AML-193 (cell line): Measurements from ENCODE around the gene PRKCA.
"Not testable (repeated sequence)": the region's sequence is repeated elsewhere in the genome, so short reads cannot be mapped to it uniquely, and the experiment has no call there.

Source experiments
- DNase-seq, 2 experiments: peaks; one replicate each; lab custom pipeline; 2025; lab: John Stamatoyannopoulos, UW

PRKCA gene

GRCh38 chr17:66301864-66302741 lies at the start of gene PRKCA:
Gene PRKCA (plus strand): TSS chr17:66302613.
- peak; percentile 63 to 67 for DNase-seq

DNA sequence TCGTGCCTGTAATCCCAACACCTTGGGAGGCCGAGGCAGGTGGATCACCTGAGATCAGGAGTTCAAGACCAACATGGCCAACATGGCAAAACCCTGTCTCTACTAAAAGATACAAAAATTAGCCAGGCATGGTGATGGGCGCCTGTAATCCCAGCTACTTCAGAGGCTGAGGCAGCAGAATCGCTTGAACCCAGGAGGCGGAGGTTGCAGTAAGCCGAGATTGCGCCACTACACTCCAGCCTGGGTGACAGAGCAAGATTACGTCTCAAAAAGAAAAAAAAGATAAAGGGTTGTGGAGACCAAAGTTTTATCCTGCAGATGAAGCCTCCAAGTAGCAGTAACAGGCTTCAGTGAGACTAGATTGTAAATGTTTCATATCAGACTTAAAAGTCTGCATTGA lies 49.0 kb upstream of the PRKCA start:
- not testable (repeated sequence) for DNase-seq

- peak; percentile 81 to 82 for DNase-seq
Observed at GRCh38 chr17:66255112-66255511, 47.3 kb upstream of the PRKCA start.

- DNase-seq = no peak
Observed at GRCh38 chr17:66255527-66255971, 46.9 kb upstream of the PRKCA start.

DNA sequence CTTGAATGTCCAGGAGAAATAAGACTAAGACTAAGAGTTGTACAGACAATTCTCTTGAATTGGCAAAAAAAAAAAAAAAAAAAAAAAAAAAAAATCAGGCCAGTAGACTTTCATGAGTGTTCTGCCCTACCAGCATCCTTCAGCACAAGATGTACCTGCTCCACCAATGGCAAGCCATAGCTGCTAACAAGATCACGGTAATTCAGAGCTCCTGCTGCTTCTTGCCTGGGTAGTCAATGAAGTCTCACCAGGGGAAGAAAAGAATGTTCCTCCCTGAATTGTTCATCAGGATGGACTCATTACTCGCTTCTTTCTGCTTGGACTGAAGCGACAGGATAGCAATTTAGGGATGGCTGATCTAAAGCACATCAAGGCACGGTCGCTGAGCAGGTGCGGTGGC lies 42.1 kb upstream of the PRKCA start:
- no peak for DNase-seq

DNA sequence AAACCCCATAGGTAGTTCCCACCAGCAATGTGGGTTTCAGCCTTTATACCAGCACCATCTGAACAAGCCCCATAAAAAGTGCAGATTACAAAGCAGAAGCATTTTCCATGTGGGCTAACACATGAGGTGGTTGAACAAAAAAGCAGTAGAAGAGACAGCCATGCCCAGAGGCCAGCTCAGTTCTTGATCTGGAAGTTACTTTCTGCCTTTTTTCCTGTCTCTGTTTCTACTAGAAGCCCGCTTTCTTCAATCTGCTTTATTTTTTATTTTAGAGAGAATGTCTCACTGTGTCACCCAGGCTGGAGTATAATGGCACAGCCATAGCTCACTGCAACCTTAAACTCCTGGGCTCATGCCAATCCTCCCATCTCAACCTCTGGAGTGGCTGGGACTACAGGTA lies 41.7 kb upstream of the PRKCA start:
- no peak for DNase-seq

GRCh38 chr17:66262767-66263166 lies 39.6 kb upstream of the PRKCA start:
- no peak for DNase-seq

- DNase-seq = no peak
Observed at GRCh38 chr17:66264696-66265095, 37.7 kb upstream of the PRKCA start.

- DNase-seq = no peak
Observed at GRCh38 chr17:66268247-66268927, 34.0 kb upstream of the PRKCA start.

GRCh38 chr17:66270106-66270505 lies 32.3 kb upstream of the PRKCA start:
- DNase-seq = no peak

DNA sequence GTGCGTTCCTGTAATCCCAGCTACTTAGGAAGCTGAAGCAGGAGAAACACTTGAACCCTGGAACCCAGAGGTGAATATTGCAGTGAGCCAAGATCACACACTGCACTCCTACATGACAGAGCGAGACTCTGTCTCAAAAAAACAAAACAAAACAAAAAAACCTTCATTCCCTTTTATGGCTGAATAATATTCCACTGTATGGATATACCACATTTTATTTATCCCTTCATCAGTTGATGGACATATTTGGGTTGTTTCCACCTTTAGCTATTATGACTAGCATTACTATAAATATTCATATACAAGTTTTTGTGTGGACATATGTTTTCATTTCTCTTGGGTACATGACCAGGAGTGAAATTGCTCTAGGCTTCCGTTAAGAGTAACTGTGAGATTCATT lies 30.9 kb upstream of the PRKCA start:
- no peak for DNase-seq

GRCh38 chr17:66272811-66273585 lies 29.4 kb upstream of the PRKCA start:
- DNase-seq = no peak

- DNase-seq = no peak
Observed at GRCh38 chr17:66273586-66273848, 28.9 kb upstream of the PRKCA start.

- DNase-seq = peak; percentile 62 to 63
Observed at GRCh38 chr17:66275651-66276050, 26.8 kb upstream of the PRKCA start.

GRCh38 chr17:66276328-66276937 lies 26.0 kb upstream of the PRKCA start:
- no peak for DNase-seq

DNA sequence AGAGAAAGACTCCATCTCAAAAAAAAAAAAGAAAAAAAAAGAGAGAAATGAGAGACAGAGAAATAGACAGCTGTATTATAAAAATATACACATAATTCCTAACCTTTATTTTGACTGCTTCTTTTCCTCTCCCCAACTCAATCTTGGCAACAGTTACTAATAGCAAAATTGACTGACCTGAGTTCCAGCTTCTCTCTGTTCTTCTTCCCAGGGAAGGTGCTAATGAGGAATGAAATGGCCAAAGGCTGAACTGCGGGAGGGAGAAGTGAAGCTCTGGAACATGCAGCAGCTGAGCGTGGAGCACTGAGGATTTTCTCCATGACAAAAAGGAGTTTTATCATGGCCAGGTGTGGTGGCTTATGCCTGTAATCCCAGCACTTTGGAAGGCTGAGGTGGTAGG lies 25.2 kb upstream of the PRKCA start:
- no peak for DNase-seq

- no peak for DNase-seq
Observed at GRCh38 chr17:66281661-66282369, 20.6 kb upstream of the PRKCA start.

GRCh38 chr17:66283296-66283934 lies 19.0 kb upstream of the PRKCA start:
- DNase-seq = no peak

DNA sequence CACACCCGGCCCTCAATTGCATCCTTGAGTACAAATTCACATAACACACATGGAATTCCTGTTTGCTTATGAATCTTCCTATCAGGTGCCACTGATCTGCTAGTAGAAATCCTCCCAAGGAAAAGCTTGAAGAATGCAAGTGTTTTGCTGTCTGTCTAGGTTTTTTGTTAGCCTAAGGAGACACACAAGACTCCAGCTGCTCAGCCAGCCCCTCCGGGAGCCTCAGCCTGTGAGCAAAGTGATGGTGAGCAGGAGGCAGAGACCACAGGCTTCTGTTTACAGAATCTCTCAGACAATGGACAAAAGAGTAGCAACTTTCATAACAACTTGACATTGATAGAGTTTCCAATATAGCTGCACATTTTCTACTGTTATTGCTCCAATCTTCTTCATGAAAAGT lies 18.4 kb upstream of the PRKCA start:
- DNase-seq = no peak

- DNase-seq = no peak
Observed at GRCh38 chr17:66285149-66285548, 17.3 kb upstream of the PRKCA start.

- DNase-seq = no peak
Observed at GRCh38 chr17:66287911-66288310, 14.5 kb upstream of the PRKCA start.
